HG03565 (cell line): ENCODE data around the gene GALM.
"Not testable (repeated sequence)": the region's sequence is repeated elsewhere in the genome, so short reads cannot be mapped to it uniquely, and the experiment has no call there.

Experiments
- ATAC-seq: cut with Tn5 transposase; IDR thresholded peaks from one replicate; pipeline ENCODE4 v1.9.1; 2021; ENCODE audit warnings: mild to moderate bottlenecking, moderate library complexity; ENCODE audit not compliant: unreplicated experiment

Gene GALM

GRCh38 chr2:38737000-38737698 lies 71.2 kb downstream of the GALM start:
- not testable (repeated sequence) for ATAC-seq

- ATAC-seq, result no peak
These were observed 72.0 kb downstream of the GALM start for GRCh38 chr2:38737925-38738324.

GRCh38 chr2:38739524-38739923 lies 73.6 kb downstream of the GALM start:
- no peak for ATAC-seq

- ATAC-seq, result no peak
These were observed 75.2 kb downstream of the GALM start for GRCh38 chr2:38740851-38741731.

GRCh38 chr2:38742797-38743559 lies 77.1 kb downstream of the GALM start:
- ATAC-seq, result no peak

GRCh38 chr2:38743672-38744398 lies 77.9 kb downstream of the GALM start:
- no peak for ATAC-seq

- ATAC-seq, result no peak
These were observed 78.5 kb downstream of the GALM start for GRCh38 chr2:38744399-38744780.

GRCh38 chr2:38745267-38745666 lies 79.4 kb downstream of the GALM start:
- no peak for ATAC-seq

- no peak for ATAC-seq
These were observed 81.1 kb downstream of the GALM start for GRCh38 chr2:38747007-38747424.

- ATAC-seq, result no peak
These were observed 81.9 kb downstream of the GALM start for GRCh38 chr2:38747819-38748218.

GRCh38 chr2:38748391-38748790 lies 82.5 kb downstream of the GALM start:
- no peak for ATAC-seq

- ATAC-seq, result no peak
These were observed 83.3 kb downstream of the GALM start for GRCh38 chr2:38748943-38749804.

- no peak for ATAC-seq
These were observed 84.3 kb downstream of the GALM start for GRCh38 chr2:38750011-38750890.

GRCh38 chr2:38750891-38751595 lies 85.1 kb downstream of the GALM start, which contains the start of gene SRSF7:
Gene SRSF7 (minus strand): TSS chr2:38751361. CDS start chr2:38751256, 105 bp downstream.
- ATAC-seq, result peak; percentile 76

GRCh38 chr2:38751596-38752410 lies 85.9 kb downstream of the GALM start:
- ATAC-seq, result peak; percentile 2

GRCh38 chr2:38754049-38754448 lies 88.1 kb downstream of the GALM start:
- ATAC-seq, result no peak

GRCh38 chr2:38754506-38754905 lies 88.6 kb downstream of the GALM start:
- no peak for ATAC-seq
